ENCODE data around the gene SIKE1. TPM values are rescaled to one million over a fixed set of nuclear protein-coding genes. Genes with fewer than 3 reads are reported as not detected.
A peak's percentile ranks its signal among the peaks of the same experiment; 100 is the strongest.
"Not testable (repeated sequence)": the region's sequence is repeated elsewhere in the genome, so short reads cannot be mapped to it uniquely, and the experiment has no call there.

SIKE1 gene
- 35.4 TPM for total RNA-seq

DNA sequence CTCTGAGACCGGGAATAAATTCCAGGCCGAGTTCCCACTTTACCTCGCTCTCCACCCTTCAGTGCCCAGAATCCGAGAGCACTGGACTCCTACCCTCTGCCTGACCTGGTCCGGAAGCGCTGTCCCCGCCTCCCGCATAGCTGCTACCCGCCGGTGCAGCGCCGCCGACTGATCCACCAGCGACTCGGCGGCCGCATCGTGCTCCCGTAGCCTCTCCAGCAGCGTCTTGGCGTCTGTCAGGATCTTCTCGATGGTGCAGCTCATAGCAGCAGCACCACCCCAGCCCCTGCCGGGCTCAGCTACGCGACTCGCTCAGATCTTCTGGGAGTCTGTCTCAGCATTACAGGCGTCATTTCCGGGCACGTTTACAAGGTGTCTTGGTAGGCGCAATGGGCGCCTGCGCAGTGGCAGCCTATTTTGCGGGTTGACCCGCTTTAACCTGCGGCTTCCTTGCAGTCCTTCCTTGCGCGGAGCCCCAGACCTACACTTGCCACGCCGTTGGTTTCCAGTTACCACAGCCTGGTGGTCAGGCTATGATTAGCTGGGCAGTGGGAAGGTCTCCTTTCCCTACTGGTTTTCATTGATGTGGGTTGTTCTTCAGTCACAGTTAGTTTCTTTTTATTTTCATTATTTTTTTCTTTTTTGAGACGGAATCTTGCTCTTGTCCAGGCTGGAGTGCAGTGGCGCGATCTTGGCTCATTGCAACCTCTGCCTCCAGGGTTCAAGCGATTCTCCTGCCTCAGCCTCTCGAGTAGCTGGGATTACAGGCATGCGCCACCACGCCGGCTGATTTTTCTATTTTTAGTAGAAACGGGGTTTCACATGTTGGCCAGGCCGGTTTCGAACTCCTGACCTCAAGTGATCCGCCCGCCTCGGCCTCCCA, at the start of gene SIKE1:
Gene SIKE1 (minus strand): TSS at position 342 of the 883 bp plus-strand sequence. CDS start 78 bp downstream, at position 264.
- ATAC-seq (peak; percentile 99), DNase-seq (ENCODE audit: low spot score) (peak; percentile 92)
- intact Hi-C loops (cut with DNase I): no loop called here

DNA sequence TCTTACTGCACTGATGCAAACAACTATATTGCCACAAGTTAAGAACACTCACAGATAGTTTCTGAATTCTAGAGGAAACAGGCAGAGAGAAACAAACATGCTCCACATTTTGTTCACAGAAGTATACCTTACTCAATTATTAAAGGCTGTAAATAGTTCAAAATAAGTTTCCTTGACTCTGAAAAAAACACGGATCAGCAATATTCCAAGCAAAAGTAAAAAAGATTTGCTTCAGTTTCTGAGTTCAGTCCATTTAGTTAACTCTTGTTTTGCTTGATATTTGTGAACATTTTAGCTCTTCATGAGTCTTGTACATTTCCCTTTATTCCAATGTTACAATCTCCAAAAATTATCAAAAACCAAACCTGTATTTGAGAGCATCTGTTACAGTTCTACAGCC, 49.6 kb upstream of the SIKE1 start:
- intact Hi-C loops (cut with DNase I); ATAC-seq; DNase-seq (ENCODE audit: low spot score): not testable (repeated sequence)

DNA sequence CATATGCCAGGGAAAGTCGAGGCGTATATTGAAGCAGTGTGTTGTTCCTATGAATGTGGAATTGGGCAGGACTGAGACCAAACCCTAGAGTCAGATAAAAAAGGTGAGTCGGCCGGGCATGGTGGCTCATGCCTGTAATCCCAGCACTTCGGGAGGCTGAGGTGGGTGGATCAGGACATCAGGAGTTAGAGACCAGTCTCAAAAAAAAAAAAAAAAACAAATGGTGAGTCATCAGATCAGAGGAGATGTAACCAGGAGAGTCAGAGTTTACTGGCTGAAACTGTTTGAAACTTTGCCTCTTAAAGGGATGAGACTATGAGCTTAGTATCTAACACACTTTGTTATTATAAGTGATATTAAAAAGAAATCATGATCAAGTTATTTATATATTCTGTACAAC, 47.8 kb upstream of the SIKE1 start:
- intact Hi-C loops (cut with DNase I): no loop called here
- ATAC-seq (no peak), DNase-seq (ENCODE audit: low spot score) (no peak)

DNA sequence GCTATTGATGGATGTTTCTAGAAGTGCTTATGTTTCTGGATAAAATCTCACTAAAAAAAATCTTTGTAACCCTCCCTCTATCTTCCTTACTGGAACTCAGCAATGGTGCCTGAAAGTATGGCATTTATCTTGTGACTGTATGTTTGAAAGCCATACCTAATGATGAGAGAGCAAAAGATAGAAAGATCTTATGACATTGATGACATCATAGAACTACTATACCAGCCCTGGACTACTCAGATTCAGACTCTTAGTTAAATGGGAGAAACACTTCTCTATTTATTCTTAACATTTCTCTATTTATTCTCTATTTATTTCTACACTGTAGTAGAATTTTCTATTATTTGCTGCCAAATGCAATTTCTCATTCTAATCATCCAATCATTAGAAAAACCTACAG, 41.5 kb upstream of the SIKE1 start:
- no peak for ATAC-seq
- DNase-seq (ENCODE audit: low spot score): no peak
- intact Hi-C loops (cut with DNase I): no loop called here

DNA sequence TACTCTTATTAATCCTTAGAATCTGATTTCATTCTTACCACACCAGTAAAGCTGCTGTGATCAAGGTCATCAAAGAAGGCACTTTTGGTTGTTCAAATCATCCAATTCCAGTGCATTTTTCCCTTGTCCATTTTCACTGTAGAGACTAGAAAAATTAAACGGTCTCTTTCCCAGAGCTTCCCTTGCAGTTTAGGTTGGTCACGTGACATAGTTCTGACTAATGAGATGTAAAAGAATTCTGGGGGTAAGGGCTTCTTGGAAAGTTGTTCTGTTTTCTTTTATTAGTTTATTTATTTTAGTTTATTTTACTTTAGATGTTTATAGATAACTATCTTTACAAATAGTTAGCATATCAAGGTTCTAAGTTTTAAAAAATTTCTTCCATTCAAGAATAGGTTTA, 39.9 kb upstream of the SIKE1 start:
- intact Hi-C loops (cut with DNase I): no loop called here
- ATAC-seq (no peak), DNase-seq (ENCODE audit: low spot score) (no peak)

DNA sequence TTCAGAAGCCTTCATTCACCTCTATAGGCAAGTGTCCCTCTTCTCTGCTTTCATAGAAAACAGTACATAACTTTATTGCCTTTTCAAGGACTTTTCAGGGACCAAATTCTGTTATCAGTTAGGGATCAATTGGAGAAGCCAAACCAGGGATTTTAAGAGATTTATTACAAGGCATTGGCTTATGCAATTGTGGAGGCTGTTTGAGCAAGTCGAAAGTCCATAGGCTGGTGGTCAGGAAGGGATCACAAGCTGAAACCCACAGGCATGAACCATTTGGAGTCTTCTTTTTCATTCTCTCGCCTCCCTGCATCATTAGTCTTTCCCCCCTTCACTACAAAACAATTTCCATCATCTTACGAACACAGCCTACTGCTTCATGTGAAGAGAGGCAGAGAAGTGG, 39.4 kb upstream of the SIKE1 start:
- no peak for ATAC-seq

DNA sequence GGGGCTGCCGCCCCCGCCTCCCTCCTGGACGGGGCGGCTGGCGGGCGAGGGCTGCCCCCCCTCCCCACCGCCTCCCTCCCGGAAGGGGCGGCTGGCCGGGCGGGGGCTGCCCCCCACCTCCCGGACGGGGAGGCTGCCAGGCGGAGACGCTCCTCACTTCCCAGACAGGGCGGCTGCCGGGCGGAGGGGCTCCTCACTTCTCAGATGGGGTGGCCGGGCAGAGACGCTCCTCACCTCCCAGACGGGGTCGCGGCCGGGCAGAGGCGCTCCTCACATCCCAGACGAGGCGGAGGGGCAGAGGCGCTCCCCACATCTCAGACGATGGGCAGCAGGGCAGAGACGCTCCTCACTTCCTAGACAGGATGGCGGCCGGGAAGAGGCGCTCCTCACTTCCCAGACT, 24.0 kb upstream of the SIKE1 start:
- DNase-seq (ENCODE audit: low spot score); ATAC-seq; intact Hi-C loops (cut with DNase I): not testable (repeated sequence)

More for the DNA sequence above, 39.4 kb upstream of the SIKE1 start:
- no peak for DNase-seq (ENCODE audit: low spot score)
- intact Hi-C loops (cut with DNase I): no loop called here

DNA sequence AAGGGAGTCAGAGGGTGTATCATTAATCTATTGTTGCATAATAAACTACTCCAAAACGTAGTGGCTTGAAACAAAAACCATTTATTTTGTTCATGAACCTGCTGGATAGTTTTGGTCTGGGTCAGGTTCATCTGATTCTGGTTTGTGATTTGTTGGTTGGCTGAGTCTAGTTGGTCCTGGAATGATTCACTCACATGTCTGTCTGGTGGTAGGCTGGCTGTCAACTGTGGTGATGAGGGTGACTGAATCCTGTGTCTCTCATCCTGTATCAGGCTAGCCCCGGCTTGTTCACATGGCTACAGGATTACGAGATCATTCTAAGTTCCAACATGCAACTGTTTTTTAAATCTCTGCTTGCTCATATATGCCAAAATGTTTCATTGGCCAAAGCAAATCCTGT, 22.5 kb upstream of the SIKE1 start:
- no peak for ATAC-seq
- intact Hi-C loops (cut with DNase I): no loop called here

DNA sequence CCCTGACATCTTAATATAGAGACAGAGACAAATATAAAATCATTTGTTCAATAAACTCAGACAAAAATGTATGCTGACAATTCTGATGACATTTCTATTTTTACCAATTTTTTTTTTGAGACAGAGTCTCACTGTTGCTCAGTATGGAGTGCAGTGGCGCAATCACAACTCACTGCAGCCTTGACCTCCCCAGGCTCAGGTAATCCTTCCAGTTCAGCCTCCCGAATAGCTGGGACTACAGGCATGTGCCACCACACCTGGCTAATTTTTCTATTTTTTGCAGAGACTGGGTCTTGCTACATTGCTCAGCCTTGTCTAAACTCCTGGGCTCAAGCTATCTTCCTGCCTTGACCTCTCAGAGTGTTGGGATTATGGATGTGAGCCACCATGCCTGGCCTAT, 13.6 kb upstream of the SIKE1 start:
- intact Hi-C loops (cut with DNase I): no loop called here
- no peak for DNase-seq (ENCODE audit: low spot score)
- no peak for ATAC-seq

More for the DNA sequence above, 22.5 kb upstream of the SIKE1 start:
- no peak for DNase-seq (ENCODE audit: low spot score)

DNA sequence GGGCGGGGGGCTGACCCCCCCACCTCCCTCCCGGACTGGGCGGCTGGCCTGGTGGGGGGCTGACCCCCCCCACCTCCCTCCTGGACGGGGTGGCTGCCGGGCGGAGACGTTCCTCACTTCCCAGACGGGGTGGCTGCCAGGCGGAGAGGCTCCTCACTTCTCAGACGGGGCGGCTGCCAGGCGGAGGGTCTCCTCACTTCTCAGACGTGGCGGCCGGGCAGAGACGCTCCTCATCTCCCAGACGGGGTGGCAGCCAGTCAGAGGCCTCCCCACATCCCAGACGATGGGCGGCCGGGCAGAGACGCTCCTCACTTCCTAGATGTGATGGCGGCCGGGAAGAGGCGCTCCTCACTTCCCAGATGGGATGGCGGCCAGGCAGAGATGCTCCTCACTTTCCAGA, 10.1 kb upstream of the SIKE1 start:
- ATAC-seq; intact Hi-C loops (cut with DNase I); DNase-seq (ENCODE audit: low spot score): not testable (repeated sequence)

DNA sequence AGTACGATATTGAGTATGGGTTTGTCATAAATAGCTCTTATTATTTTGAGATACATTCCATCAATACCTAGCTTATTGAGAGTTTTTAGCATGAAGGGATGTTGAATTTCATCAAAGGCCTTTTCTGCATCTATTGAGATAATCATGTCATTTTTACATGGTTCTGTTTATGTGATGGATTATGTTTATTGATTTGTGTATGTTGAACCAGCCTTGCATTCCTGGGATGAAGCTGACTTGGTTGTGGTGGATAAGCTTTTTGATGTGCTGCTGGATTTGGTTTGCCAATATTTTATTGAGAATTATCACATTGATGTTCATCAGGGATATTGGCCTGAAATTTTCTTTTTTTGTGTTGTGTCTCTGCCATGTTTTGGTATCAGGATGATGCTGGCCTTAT, 6.0 kb upstream of the SIKE1 start:
- intact Hi-C loops (cut with DNase I); ATAC-seq; DNase-seq (ENCODE audit: low spot score): not testable (repeated sequence)

DNA sequence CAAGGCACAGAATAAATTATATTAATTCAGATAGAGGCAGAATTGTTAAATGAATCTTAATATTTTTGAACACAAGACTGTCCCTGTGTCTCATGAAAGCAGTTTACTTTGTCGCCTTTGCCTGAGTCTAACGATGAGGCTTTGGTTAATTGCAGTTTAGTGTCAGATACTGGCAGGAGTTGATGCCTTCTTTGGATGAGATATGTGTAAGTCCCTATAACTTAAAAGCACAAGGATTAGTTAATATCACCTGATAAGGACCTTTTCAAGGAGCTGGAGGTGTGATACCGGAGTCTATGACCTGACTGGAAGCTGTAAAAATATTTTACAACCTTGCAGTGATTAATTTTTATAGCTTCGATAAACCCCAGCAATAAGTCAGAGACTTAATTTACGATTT, 2.0 kb upstream of the SIKE1 start:
- DNase-seq (ENCODE audit: low spot score): no peak
- no peak for ATAC-seq
- intact Hi-C loops (cut with DNase I): no loop called here

DNA sequence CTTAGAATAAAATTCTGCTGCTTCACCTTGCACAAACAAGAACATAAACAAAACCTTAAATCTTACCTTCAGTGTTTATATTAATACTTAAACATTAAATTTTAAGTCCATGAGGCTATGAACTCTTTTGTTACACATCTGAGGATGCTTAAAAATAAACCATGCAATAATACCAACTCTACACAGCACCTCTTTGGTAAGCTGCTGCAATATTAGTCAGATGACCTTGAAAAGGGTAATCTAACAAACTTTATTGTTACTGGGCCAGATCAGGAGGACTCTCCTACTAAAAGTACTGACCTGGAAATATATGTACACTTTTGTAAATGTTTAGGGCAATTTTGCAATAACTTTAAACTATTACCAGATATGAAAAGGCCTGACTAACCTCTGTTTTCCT, 763 bp downstream of the SIKE1 start:
- no peak for ATAC-seq
- intact Hi-C loops (cut with DNase I): no loop called here

DNA sequence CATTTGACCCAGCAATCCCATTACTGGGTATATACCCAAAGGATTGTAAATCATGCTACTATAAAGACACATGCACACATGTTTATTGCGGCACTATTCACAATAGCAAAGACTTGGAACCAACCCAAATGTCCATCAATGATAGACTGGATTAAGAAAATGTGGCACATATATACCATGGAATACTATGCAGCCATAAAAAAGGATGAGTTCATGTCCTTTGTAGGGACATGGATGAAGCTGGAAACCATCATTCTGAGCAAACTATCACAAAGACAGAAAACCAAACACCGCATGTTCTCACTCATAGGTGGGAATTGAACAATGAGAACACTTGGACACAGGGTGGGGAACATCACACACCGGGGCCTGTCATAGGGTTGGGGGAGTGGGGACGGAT, 3.8 kb downstream of the SIKE1 start:
- ATAC-seq; DNase-seq (ENCODE audit: low spot score); intact Hi-C loops (cut with DNase I): not testable (repeated sequence)

More for the DNA sequence above, 763 bp downstream of the SIKE1 start:
- DNase-seq (ENCODE audit: low spot score): no peak

DNA sequence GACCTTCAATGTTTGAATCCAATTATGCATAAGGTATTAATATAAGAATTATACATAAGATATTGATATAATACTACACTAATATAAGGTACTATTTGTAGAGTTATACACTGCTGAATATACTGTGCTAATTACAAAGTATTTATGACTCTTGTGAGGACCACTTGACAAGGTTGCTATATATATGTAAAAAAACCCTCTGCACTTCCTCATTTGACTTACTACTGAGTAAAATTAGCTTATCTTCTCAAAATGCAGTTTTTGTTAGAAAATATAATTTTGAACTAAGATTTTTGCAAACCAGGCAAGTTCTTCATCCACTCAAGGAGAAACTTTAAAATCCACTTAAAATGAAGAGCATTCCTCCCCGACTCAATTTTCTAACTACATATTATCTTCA, 8.5 kb downstream of the SIKE1 start:
- DNase-seq (ENCODE audit: low spot score): no peak
- intact Hi-C loops (cut with DNase I): loop anchor here (5.0 kb wide), 1 partner anchor 255 kb away; no protein-coding TSS in a partner anchor
- no peak for ATAC-seq

DNA sequence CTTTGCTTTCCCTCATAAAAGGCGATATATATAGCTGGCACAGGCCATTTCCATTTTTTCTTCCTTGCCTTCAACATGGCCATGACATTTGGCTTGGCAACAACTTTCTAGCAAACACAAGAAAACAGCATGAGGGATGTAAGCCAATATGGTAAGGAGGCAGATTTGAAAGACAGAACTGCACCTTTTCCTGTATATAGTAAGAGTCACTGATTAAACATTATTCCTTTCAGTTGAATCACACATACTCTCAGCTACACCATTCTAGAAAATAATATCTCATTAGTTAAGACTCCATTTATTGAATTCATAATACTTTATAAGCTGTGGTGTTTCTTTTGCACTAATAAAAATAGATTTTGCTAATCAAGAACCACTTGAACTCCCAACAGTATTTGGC, 9.5 kb downstream of the SIKE1 start:
- no peak for ATAC-seq
- no peak for DNase-seq (ENCODE audit: low spot score)
- intact Hi-C loops (cut with DNase I): loop anchor here (5.0 kb wide), 1 partner anchor 254 kb away; no protein-coding TSS in a partner anchor

DNA sequence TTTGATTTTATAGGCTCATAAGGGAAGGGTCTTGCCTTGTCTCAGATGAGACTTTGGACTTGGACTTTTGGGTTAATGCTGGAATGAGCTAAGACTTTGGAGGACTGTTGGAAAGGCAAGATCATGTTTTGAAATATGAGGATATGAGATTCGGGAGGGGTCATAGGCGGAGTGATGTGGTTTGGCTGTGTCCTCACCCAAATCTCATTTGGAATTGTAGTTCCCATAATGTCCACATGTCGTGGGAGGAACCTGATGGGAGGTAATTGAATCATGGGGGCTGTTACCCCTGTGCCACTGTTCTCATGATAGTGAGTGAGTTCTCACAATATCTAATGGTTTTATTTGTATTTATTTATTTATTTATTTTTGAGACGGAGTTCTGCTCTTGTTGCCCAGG, 15.8 kb downstream of the SIKE1 start:
- ATAC-seq: no peak
- no peak for DNase-seq (ENCODE audit: low spot score)
- intact Hi-C loops (cut with DNase I): no loop called here

DNA sequence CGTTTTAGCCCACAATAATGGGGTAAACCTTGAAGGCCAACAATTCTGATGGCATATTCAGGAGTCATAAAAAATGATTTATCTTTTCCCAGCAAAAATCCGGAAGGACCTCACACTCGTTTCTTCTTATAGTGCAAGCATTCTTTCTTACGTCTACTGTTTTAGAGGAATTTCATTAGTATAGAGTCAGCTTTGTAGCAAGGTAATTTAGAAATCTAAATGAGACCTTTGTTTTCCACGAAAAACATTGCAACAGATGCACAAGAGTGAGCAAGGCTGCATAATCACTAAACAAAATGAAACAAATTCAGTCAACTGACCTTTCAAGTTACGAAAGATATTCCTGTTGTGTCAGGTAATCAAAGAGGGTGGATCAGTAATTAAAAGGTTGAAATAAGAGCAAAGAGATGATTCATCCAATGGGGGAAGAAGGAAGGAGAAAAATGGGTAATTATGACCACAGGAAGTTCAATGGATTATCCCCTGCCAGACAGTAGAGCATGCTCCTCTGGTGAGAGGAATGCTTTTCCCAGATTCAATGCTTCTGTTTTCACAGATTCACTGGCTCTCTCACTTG, 22.1 kb downstream of the SIKE1 start:
- intact Hi-C loops (cut with DNase I): no loop called here
- no peak for ATAC-seq
- no peak for DNase-seq (ENCODE audit: low spot score)

DNA sequence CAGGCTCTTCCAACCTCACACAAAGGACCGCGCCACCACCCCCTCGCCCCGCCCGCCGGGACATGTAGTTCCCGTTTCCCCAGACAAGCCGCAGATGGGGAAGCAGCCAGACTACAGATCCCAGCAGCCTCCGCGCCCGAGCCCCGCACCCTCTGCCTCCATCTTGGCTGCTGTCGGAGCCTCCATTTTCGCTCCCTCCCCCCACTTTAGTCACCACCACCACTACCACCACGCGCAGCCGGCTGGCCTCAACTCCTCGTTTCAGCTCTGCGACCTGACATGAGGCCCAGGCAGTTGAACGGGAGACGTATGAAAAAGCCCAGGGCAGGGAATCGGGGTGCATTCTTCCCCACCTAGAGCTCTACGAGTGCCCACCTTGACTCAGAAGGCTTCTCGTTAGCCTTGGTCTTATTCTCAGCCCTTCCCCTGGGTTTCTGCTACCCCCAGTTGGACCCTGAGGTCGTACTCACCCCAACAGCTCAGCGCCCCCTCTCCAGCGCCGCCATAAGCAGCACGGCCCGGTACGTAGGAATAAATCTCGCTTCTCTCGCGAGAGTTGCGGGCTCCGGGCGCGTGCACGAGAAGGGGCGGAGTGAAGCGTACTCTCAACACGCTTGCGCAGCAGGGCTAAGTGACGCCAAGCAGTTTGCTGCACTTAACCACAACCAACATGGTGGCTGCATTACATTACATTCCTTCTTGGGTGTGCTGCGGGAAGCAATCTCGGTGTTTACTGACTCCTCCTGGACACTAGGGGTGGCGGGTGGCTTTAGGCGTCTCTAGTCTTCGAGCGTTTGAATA, 22.8 kb downstream of the SIKE1 start, which contains the start of gene CSDE1:
Gene CSDE1 (minus strand): TSS at position 530 of the 801 bp plus-strand sequence. CDS start 18,094 bp downstream, outside the sequence.
- intact Hi-C loops (cut with DNase I): no loop called here
- DNase-seq (ENCODE audit: low spot score): peak; percentile 99
- ATAC-seq: peak; percentile 99
